Measurements from ENCODE around the gene MBOAT1. TPM values are rescaled to one million over a fixed set of nuclear protein-coding genes. Genes with fewer than 3 reads are reported as not detected.

Gene MBOAT1
- total RNA-seq, 1 experiment from 2014 or later, result 2.5 TPM

GRCh38 chr6:20237677-20238460 is 25.6 kb upstream of the MBOAT1 start:
- no peaks in the 10 kb centered on the region for H3K27me3 ChIP-seq
- no peak for DNase-seq
- no peak overlapping the region for H3K4me3 ChIP-seq
- H3K36me3 ChIP-seq, result no peaks in the 10 kb centered on the region
- H3K9me3 ChIP-seq, result no peaks in the 10 kb centered on the region

- H3K4me3 ChIP-seq, result no peak overlapping the region
- DNase-seq, result no peak
- H3K36me3 ChIP-seq, result no peaks in the 10 kb centered on the region
- H3K9me3 ChIP-seq, result no peaks in the 10 kb centered on the region
- H3K27me3 ChIP-seq, result no peaks in the 10 kb centered on the region
Measured at GRCh38 chr6:20236909-20237600, 24.8 kb upstream of the MBOAT1 start.

- no peak for DNase-seq
- no peaks in the 10 kb centered on the region for H3K27me3 ChIP-seq
- no peaks in the 10 kb centered on the region for H3K9me3 ChIP-seq
- H3K36me3 ChIP-seq, result no peaks in the 10 kb centered on the region
- no peak overlapping the region for H3K4me3 ChIP-seq
Measured at GRCh38 chr6:20236344-20236743, 24.1 kb upstream of the MBOAT1 start.

DNA sequence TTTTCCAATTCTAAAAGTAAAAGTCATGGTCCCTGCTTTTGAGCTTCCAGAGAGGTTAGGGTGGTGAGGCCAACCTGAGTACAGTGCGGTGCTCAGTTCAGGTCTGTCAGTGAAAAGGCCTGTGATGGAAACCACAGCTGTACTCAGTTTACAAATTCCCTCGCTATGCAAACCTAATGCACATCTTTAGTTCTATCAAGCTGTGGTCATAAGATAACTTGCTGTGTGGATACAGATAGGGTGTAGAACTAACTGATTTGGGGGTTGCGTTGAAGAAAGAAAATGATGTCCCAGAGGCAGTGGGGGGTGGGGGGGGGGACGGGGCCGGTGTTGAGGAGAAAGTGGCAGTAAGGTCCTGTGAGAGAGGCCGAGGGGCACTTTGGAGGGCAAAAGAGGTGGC is 22.8 kb upstream of the MBOAT1 start:
- DNase-seq, result no peak
- Histone ChIP-seq H3K4me3 (no peak overlapping the region), H3K36me3 (no peaks in the 10 kb centered on the region), H3K9me3 (no peaks in the 10 kb centered on the region), H3K27me3 (no peaks in the 10 kb centered on the region)

- Histone ChIP-seq H3K4me3 (no peak overlapping the region), H3K27me3 (no peaks in the 10 kb centered on the region), H3K36me3 (no peaks in the 10 kb centered on the region), H3K9me3 (no peaks in the 10 kb centered on the region)
- DNase-seq, result no peak
Measured at GRCh38 chr6:20234136-20234535, 21.9 kb upstream of the MBOAT1 start.

DNA sequence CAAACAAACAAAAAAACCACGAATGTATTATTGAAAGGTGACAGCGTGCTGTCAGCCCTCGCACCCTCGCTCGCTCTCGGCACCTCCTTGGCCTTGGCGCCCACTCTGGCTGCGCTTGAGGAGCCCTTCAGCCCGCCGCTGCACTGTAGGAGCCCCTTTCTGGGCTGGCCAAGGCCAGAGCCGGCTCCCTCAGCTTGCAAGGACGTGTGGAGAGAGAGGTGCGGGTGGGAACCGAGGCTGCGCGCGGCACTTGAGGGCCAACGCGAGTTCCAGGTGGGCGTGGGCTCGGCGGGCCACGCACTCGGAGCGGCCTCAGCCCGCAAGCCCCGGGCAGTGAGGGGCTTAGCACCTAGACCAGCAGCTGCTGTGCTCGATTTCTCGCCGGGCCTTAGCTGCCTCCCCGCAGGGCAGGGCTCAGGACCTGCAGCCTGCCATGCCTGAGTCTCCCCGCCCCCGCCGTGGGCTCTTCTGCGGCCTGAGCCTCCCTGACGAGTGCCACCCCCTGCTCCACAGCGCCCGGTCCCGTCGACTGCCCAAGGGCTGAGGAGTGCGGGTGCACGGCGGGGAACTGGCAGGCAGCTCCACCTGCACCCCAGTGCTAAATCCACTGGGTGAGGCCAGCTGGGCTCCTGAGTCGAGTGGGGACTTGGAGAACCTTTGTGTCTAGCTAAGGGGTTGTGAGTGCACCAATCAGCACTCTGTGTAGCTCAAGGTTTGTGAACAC is 20.9 kb upstream of the MBOAT1 start:
- H3K9me3 ChIP-seq, result no peaks in the 10 kb centered on the region
- no peak overlapping the region for H3K4me3 ChIP-seq
- H3K27me3 ChIP-seq, result no peaks in the 10 kb centered on the region
- H3K36me3 ChIP-seq, result no peaks in the 10 kb centered on the region
- DNase-seq, result no peak

GRCh38 chr6:20232188-20232587 is 19.9 kb upstream of the MBOAT1 start:
- no peaks in the 10 kb centered on the region for H3K27me3 ChIP-seq
- no peak overlapping the region for H3K4me3 ChIP-seq
- no peak for DNase-seq
- H3K9me3 ChIP-seq, result no peaks in the 10 kb centered on the region
- no peaks in the 10 kb centered on the region for H3K36me3 ChIP-seq

GRCh38 chr6:20230401-20231119 is 18.3 kb upstream of the MBOAT1 start:
- H3K36me3 ChIP-seq, result no peaks in the 10 kb centered on the region
- H3K4me3 ChIP-seq, result no peak overlapping the region
- DNase-seq, result no peak
- no peaks in the 10 kb centered on the region for H3K9me3 ChIP-seq
- H3K27me3 ChIP-seq, result no peaks in the 10 kb centered on the region

- H3K4me3 ChIP-seq, result no peak overlapping the region
- H3K36me3 ChIP-seq, result no peaks in the 10 kb centered on the region
- H3K27me3 ChIP-seq, result no peaks in the 10 kb centered on the region
- DNase-seq, result no peak
- no peaks in the 10 kb centered on the region for H3K9me3 ChIP-seq
Measured at GRCh38 chr6:20229881-20230280, 17.6 kb upstream of the MBOAT1 start.

DNA sequence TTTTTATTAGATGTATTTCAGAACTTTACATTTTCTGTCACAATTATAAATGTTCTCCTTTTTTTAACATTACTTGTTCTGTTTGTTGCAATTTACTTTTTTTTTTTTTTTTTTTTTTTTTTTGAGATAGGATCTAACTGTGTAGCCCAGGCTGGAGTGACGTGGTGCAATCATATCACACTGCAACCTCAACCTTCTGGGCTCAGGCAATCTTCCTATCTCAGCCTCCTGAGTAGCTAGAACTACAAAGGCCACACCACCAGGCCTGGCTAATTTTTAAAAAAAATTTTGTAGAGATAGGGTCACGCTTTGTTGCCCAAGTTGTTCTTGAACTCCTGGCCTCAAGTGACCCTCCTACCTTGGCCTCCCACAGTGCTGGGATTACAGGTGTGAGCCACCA is 15.1 kb upstream of the MBOAT1 start:
- H3K36me3 ChIP-seq, result no peaks in the 10 kb centered on the region
- no peaks in the 10 kb centered on the region for H3K27me3 ChIP-seq
- no peak overlapping the region for H3K4me3 ChIP-seq
- H3K9me3 ChIP-seq, result no peaks in the 10 kb centered on the region
- DNase-seq, result no peak

DNA sequence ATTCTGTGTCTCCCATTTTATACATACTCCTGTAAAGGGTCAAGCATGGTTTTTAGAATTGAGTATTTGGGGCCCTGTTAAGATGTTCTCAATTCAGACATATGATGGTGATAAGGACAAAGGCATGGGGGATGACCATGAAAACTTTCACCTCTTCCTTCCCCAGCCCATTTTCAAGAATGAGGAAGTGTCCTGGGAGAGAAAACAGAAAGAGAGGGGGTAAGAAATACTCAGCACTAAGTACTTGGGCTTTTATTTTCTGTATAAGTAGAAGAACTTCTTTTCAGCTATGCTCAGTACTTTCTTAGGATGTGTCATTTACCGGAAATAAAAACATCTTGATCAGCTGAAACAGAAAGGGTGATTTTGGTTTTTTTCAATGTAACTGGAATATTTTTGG is 10.9 kb upstream of the MBOAT1 start:
- H3K4me3 ChIP-seq, result no peak overlapping the region
- no peaks in the 10 kb centered on the region for H3K36me3 ChIP-seq
- H3K27me3 ChIP-seq, result no peaks in the 10 kb centered on the region
- DNase-seq, result no peak
- H3K9me3 ChIP-seq, result no peaks in the 10 kb centered on the region

DNA sequence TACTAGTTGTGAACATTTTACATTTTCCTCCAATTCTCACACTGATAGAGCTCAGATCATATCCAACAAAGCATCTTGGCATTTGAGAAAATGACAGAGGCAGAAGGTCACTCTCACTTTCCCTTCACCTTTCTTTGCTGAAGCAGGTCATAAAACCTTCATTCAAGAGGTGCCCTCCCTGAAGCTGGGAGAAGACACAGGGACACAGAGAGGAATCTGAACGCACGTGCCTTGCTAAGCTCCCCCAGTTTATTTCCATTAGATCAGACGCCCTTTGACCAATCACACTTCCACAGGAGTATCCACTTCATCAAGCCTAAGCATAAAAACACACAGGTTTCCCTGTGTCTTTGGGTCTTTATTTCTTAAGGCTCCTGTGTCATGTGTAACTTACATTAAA is 9.2 kb upstream of the MBOAT1 start:
- Histone ChIP-seq H3K9me3 (no peaks in the 10 kb centered on the region), H3K36me3 (no peaks in the 10 kb centered on the region), H3K27me3 (no peaks in the 10 kb centered on the region), H3K4me3 (no peak overlapping the region)
- no peak for DNase-seq

DNA sequence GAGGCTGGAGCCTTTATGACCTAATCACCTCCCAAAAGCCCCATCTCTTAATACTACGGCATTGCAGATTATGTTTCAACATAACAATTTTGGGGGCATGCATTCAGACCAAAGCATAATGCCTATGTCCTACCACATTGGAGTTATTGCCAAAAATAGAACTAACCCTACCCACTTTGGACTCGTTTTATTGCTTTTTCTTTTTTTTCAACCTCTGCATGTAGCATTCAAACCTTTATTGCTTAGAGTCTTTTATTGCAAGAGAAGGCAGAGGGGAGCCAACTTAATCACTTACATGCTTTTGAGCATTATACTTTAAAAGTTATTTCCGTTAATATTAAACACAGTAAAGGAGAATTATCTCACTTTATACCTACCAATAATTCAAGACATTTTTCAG is 8.1 kb upstream of the MBOAT1 start:
- Histone ChIP-seq H3K27me3 (no peaks in the 10 kb centered on the region), H3K9me3 (no peaks in the 10 kb centered on the region), H3K4me3 (no peak overlapping the region), H3K36me3 (no peaks in the 10 kb centered on the region)
- no peak for DNase-seq

- Histone ChIP-seq H3K4me3 (no peak overlapping the region), H3K36me3 (no peaks in the 10 kb centered on the region), H3K9me3 (no peaks in the 10 kb centered on the region), H3K27me3 (no peaks in the 10 kb centered on the region)
- DNase-seq, result no peak
Measured at GRCh38 chr6:20217891-20218290, 5.6 kb upstream of the MBOAT1 start.

DNA sequence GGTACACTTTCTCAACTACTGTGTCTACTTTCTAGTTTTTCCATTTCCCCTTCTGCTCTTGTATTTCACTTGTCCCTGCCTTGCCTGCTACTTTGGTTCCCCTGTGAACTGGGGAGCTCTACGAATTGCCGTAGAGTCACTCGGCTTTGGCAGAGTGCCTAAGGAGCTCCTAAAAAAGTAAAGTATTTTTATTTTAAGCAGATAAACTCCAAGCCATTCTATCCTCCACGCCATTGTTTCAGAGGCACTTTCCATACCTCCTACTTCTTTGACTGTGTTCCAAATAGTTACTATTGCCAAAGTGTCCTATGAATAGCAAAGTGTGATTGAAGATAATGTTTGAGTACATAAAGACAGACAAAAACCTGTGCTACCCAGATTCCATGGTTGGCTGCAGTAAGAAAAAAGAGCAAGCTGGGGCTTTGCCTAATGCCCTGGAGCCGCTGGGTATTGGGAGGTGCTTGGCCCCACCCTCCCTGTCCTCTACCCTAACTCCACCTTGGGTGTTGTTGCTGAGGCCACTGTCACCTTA is 5.1 kb upstream of the MBOAT1 start:
- no peaks in the 10 kb centered on the region for H3K9me3 ChIP-seq
- no peak overlapping the region for H3K4me3 ChIP-seq
- DNase-seq, result no peak
- H3K36me3 ChIP-seq, result no peaks in the 10 kb centered on the region
- H3K27me3 ChIP-seq, result no peaks in the 10 kb centered on the region

- H3K36me3 ChIP-seq, result no peaks in the 10 kb centered on the region
- H3K27me3 ChIP-seq, result no peaks in the 10 kb centered on the region
- H3K9me3 ChIP-seq, result no peaks in the 10 kb centered on the region
- H3K4me3 ChIP-seq, result no peak overlapping the region
- DNase-seq, result no peak
Measured at GRCh38 chr6:20215310-20215709, 3.0 kb upstream of the MBOAT1 start.
